IMR-90 (cell line): Measurements from ENCODE around the gene GAPVD1.

ENCODE experiments used
- BHLHE40 ChIP-seq: fragments of 150-350 bp; IDR thresholded peaks from 2 replicates; pipeline ENCODE4 v1.6.1; 2016; ENCODE audit warnings: mild to moderate bottlenecking, low read depth, low read length
- CEBPB ChIP-seq: IDR thresholded peaks from 2 replicates; pipeline ENCODE4 v1.6.1; 2012; ENCODE audit warnings: low read depth, low read length, improper control_type of control experiment
- ELK1 ChIP-seq: fragments of 150-350 bp; IDR thresholded peaks from 2 replicates; pipeline ENCODE4 v1.6.1; 2016; ENCODE audit warnings: low read depth, mild to moderate bottlenecking, low read length, moderate library complexity, borderline replicate concordance
- FOS ChIP-seq: fragments of 150-350 bp; IDR thresholded peaks from 2 replicates; pipeline ENCODE4 v1.6.1; 2016; ENCODE audit warnings: low read depth, low read length
- MAZ ChIP-seq: IDR thresholded peaks from 2 replicates; pipeline ENCODE4 v1.6.1; 2012; ENCODE audit warnings: low read depth, mild to moderate bottlenecking, low read length, improper control_type of control experiment, moderate library complexity, borderline replicate concordance
- MXI1 ChIP-seq: IDR thresholded peaks from 2 replicates; pipeline ENCODE4 v1.6.1; 2012; ENCODE audit warnings: low read depth, mild to moderate bottlenecking, low read length, moderate library complexity, borderline replicate concordance
- POLR2A ChIP-seq: IDR thresholded peaks from 2 replicates; pipeline ENCODE4 v1.6.1; 2012; ENCODE audit warnings: mild to moderate bottlenecking, low read depth, low read length
- RAD21 ChIP-seq: IDR thresholded peaks from 2 replicates; pipeline ENCODE4 v1.6.1; 2012; ENCODE audit warnings: low read length, improper control_type of control experiment
- RCOR1 ChIP-seq: IDR thresholded peaks from 2 replicates; pipeline ENCODE4 v1.6.1; 2012; ENCODE audit warnings: mild to moderate bottlenecking, low read length, improper control_type of control experiment; ENCODE audit not compliant: insufficient replicate concordance
- RFX5 ChIP-seq: IDR thresholded peaks from 2 replicates; pipeline ENCODE4 v1.8.0; 2012; ENCODE audit warnings: low read depth, mild to moderate bottlenecking, low read length, moderate library complexity
- SMC3 ChIP-seq: fragments of 150-350 bp; IDR thresholded peaks from 2 replicates; pipeline ENCODE4 v1.6.1; 2016; ENCODE audit warnings: low read depth, mild to moderate bottlenecking, antibody characterized with exemption, low read length, moderate library complexity
- USF2 ChIP-seq: fragments of 150-350 bp; IDR thresholded peaks from 2 replicates; pipeline ENCODE4 v1.6.1; 2017; ENCODE audit warnings: mild to moderate bottlenecking, antibody characterized with exemption, low read length, low read depth
- TF ChIP-seq, protein P1 (sequence below): conservative IDR thresholded peaks from 2 replicates; pipeline ENCODE4 v1.5.1; 2012; ENCODE audit warnings: mild to moderate bottlenecking, low read depth, low read length, improper control_type of control experiment

- TF ChIP-seq MXI1 (no peak), RAD21 (no peak), USF2 (no peak), FOS (no peak), POLR2A (no peak), ELK1 (no peak), RFX5 (no peak), MAZ (no peak), SMC3 (no peak), CEBPB (no peak), BHLHE40 (no peak), RCOR1 (no peak)
- TF ChIP-seq, protein P1, sequence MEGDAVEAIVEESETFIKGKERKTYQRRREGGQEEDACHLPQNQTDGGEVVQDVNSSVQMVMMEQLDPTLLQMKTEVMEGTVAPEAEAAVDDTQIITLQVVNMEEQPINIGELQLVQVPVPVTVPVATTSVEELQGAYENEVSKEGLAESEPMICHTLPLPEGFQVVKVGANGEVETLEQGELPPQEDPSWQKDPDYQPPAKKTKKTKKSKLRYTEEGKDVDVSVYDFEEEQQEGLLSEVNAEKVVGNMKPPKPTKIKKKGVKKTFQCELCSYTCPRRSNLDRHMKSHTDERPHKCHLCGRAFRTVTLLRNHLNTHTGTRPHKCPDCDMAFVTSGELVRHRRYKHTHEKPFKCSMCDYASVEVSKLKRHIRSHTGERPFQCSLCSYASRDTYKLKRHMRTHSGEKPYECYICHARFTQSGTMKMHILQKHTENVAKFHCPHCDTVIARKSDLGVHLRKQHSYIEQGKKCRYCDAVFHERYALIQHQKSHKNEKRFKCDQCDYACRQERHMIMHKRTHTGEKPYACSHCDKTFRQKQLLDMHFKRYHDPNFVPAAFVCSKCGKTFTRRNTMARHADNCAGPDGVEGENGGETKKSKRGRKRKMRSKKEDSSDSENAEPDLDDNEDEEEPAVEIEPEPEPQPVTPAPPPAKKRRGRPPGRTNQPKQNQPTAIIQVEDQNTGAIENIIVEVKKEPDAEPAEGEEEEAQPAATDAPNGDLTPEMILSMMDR: no peak
Observed at GRCh38 chr9:125276771-125277170, 15.1 kb downstream of the GAPVD1 start.
